MV-4-11 (cell line): Measurements from ENCODE around the gene SFXN2.
"Not testable (repeated sequence)": the region's sequence is repeated elsewhere in the genome, so short reads cannot be mapped to it uniquely, and the experiment has no call there.

Experiments used
- DNase-seq: peaks from one replicate; lab custom pipeline; 2025; lab: John Stamatoyannopoulos, UW

Gene SFXN2, protein sequence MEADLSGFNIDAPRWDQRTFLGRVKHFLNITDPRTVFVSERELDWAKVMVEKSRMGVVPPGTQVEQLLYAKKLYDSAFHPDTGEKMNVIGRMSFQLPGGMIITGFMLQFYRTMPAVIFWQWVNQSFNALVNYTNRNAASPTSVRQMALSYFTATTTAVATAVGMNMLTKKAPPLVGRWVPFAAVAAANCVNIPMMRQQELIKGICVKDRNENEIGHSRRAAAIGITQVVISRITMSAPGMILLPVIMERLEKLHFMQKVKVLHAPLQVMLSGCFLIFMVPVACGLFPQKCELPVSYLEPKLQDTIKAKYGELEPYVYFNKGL

DNA sequence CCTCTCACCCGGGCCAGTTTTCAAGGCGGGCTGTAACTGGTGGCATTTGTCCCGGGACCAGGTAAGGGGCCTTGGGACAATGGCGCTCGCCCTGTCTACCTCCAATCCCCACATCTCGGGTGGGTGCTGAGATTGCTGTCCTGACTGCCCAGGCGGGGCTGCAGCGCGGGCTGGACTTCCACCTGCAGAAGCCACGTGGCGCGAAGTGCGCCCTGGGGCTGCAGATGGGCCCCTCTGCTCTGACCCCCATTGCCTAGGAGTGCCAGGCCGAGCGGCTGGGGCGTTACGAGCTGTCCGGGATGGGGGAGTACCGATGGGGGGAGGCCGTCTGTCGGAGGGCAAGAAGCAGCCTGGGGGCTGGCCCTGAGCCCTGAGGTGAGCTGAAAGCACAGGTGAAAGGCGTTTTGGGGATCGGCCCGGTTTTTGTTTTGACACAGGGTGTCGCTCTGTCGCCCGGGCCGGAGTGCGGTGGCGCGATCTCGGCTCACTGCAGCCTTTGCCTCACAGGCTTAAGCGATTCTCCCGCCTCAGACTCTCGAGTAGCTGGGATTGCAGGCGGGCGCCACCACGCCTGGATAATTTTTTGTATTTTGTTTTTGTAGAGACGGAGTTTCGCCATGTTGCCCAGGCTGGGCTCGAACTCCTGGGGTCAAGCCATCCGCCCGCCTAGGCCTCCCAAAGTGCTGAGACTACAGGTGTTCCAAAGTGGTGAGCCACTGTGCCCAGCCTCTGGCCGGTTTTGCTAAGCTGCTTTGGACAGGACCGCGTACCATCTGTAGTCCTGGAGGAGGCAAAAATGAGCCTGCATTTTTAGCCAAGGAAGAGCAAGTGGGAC lies at the start of gene SFXN2:
TSS of gene SFXN2 (plus strand) at position 16 of the 835 bp plus-strand sequence. CDS start 12,001 bp downstream, outside the sequence.
- peak; percentile 10 for DNase-seq

DNA sequence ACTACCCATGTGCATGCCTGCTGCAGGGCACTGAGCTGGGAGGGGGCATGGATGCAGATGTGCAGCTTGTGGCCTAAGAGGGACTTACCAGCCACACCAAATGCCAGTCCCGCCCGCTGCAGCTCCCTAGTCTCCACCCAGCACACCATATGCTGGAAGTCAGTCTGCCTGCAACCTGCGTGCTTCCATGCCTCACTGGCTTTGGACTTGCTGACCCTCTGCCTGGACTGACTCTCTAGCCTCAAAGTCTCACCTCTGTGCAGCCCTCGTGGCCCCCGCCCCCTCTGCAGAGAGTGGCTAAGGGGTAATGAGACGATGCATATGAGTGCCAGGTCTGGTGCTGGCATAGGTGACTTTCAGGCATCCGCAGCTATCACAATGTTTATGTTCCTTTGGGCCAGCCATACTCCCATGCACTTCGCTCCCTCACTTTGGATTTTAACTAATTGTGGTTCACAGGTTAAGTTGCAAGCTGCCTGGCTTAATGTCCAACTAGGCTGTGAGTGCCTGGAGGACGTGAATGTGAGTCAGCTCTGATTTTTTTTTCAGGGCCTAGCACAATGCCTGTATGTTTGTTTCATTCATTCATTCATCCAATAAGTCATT lies 48.4 kb upstream of the SFXN2 start:
- no peak for DNase-seq

DNA sequence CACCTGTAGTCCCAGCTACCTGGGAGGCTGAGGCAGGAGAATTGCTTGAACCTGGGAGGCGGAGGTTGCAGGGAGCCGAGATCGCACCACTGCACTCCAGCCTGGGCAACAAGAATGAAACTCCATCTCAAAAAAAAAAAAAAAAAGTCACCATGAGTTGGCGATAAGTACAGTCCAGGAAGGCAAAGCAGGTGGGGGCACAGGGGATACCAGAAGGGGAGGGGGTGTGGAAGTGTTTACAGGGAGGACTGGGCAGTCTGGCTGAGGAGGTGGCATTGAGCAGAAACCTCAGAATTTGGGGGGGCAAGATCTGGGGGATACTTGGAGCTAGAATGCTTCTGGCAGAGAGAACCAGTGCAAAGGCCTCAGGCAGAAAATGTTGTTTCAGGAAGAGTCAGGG lies 47.0 kb upstream of the SFXN2 start:
- not testable (repeated sequence) for DNase-seq

DNA sequence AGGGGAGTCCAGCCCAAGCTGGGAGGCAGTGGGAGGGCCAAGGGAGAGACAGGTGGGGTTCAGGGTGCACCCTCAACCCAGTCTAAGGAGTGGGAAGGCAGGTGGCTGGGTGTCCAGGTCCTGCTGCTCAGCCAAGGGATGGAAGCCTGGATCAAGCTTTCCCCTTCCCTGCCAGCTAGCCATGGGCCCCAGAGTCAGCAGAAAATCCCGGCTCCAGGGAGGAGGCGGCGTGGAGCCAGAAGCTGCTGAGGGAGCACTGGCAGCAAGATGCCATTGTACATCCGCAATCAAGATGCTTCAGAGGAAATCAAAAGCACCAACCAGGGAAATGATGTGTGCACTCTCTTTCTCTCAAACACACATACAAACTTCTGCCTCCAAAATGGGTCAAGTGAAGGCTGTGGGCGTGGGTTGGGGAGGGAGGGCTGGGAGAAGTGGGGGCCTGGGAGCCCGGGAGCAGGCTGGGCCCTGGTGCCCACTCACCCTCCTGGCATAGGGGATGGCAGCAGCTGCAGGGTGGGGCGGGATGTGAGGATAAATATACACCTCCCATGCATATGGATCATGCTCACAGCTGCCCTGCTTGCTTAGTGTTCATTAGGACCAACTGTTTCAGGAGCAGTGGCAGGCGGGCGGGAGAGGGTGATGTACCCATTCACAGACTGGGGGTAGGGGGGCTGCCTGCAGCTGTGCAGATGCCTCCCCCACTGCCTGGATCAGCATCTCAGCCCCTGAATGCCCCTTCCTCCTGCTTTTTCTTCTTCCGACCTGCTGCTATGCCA lies 45.9 kb upstream of the SFXN2 start:
- no peak for DNase-seq

DNA sequence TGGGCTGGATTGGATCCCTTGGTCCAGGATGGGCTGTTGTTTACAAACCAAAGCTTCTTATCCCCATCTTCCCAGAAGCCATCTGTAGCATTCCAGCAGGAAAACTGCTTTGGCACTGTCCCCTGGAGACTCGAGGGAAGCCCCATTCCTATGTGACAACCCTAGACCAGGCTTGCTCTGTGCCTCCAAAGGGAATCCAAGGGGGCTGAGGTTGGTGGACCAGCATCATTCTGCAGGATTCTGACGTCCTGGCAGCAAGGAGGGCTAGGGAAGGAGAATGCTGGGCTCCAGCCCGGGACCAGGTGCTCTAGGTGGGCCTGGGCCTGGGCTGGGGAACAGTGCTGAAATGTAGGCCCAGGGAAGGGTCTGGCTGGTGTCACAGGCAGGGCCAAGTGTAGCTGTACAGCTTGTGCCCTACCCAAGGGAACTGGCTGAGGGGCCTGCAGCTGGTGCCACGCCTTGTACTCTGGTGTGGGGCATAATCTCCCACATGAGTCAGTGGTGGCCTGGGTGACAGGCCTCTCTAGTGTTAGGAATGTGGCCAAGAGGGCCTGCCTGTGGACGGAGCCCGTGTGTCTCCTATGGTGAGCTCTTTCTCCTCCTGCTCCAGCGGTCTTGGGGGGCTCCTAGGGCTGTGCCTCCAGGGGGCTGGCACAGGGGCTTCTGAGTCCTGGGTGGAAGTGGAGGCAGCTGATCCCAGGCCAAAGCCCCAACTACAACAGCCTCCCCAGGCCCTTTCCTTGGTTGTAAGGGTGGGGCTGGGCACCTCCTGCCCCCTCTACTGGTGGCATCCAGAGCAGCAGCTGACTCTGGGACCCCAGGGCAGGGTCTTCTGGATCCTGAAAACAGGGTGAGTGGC lies 45.0 kb upstream of the SFXN2 start:
- peak; percentile 20 for DNase-seq

DNA sequence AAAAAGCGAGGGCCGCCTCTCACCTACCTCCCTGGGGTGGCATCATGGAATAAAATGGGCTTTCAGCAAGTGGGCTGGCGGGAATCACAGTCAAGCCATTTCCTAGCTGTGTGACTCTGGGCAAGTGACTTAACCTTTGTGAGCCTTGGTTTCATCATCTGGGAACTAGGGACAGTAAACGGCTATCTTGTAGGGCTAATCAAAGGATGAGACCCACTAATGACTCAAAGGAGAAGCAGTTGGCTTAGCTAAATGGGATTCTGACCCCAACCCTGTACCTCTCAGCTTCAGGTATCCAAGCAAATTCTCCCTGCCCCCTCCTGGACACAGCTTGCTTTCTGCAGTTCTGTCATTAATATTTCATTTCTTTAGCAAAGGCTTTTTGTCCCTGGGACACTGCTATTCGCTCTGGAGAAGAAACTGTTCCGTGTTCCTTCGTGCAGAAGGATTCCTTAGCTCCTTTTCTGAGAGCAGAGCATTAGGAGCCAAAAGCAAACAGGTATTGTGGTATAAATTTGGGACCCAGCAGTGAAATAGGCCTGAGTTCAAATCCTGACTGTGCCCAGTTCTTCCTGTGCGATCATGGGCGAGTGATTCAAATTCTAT lies 44.3 kb upstream of the SFXN2 start:
- DNase-seq: no peak

DNA sequence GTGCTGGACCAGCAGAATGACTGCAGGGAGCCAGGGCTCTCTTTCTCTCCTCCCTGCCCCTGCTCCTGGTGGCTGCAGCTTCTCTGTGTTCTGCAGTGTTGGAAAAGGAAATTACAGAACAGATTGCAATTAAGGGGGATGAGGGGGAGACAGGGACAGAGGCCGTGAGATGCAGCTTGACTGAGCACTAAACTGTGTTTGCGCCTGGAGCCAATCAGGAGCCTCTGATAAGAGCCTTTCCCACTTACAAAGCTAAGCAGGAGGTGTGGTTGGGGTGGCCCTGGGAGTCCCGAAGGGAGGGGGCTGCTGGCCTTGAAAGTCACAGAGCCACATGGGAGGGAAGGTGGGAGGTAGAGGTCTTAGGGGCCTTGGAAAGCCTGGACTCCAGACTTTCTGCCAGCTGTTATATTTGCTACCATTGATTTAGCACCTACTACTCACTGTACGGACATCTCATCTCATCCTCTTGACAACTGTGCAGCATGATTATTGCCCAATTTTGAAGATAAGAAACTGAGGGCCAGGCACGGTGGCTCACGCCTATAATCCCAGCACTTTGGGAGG lies 43.5 kb upstream of the SFXN2 start:
- DNase-seq: no peak

DNA sequence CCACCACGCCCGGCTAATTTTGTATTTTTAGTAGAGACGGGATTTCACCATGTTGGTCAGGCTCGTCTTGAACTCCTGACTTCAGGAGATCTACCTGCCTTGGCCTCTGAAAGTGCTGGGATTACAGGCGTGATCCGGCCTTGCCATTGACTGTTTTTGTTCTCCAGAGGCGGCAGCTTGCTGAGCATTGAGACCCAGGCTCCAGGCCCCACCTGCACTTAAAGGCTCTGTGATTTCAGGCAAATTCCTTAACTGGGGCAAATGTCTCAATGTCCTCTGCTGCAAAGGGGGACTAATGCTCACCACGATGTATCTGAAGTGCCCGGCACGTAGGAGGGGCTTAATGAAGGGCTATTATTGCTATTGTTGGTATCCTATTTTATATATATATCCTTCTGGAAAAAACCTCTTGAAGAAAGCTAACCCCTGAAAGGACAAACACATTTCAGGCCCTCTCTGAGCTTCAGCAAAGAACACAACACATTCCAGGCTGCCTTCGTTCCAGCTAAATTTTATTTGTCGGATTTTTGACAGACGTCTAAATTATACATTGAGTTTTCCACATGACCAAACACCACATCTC lies 41.1 kb upstream of the SFXN2 start:
- no peak for DNase-seq

DNA sequence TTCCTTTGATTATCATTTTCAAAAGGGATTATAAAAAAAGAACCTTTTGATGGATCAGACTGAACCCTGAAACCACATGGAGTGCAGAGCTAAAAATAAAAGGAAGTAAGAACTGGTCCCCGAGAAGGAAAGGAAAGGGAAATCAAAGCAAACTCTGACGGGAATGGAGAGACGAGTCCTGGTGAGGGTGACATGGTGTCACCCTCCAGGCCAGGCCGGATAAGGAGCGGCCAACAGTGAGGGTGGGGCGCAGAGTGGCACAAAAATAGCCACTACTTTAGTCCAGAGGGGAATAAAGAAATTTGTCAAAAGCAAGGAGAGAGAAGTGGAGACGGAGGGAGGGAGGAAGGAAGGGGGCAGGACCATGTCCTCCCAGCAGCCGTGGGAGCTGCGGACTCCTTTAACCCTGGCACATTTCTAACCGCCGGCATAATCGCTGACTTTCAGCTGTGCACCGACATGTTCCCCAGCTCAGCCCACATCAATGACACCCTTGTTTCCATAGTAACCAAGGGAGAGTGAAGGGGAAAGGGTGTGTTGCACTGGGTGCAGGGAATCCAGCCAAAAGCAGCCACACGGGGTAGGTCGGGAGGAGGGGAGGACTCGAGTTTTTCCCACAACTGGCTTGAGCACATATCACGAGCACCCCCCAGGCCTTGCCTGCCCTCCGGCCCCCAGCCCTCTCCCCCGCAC lies 40.5 kb upstream of the SFXN2 start:
- DNase-seq: peak; percentile 74

DNA sequence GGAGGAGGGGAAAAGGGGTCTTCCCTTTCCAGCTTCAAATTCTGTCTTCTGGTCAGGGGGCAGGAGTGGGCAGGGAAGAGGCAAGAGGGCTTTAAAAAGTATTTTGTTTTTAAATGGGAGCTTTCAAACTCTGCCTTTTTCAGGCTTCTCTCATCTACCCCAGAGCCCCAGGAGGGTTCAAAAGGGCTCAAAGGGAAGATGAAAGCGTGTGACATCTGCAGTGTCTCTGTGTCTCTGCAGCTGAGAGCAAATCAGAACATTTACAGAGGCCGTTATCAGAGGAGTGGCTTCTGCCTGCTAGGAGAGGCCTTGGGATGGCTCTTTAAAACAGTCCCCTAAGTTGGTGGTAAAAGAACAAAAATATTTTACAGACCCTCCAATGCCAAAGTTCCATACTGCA lies 39.9 kb upstream of the SFXN2 start:
- DNase-seq: no peak

DNA sequence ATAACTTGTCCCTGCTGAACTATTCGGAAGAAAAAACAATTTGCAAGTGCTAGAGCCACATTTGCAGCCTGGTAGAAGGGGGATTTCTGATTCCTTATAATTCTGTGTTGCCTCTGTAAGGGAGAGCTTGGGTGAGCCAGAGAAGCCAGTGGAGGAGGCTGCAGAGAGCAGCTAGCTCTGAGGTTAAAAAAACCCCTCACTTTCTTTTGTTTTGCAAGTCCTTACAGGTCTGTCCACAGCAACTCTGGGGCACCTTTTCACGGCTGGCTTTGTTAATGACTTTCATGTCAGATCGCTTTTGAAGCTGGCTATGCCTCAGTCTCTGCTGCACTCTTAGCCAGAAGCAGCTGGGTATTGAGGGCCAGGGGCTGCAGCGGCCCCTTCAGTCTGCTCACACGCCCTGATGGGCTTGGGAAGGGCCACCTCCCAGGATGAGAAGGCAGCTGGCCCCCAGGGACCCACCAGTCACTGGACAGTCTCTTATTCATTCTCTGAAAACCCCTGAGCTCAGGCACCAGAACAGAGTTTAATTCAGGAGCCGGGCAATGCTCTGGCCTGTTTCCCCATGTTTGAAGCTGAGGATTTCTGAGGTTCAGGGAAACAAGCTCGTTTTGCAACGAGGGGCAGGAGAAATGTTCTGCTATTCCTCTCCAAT lies 39.3 kb upstream of the SFXN2 start:
- DNase-seq: no peak

DNA sequence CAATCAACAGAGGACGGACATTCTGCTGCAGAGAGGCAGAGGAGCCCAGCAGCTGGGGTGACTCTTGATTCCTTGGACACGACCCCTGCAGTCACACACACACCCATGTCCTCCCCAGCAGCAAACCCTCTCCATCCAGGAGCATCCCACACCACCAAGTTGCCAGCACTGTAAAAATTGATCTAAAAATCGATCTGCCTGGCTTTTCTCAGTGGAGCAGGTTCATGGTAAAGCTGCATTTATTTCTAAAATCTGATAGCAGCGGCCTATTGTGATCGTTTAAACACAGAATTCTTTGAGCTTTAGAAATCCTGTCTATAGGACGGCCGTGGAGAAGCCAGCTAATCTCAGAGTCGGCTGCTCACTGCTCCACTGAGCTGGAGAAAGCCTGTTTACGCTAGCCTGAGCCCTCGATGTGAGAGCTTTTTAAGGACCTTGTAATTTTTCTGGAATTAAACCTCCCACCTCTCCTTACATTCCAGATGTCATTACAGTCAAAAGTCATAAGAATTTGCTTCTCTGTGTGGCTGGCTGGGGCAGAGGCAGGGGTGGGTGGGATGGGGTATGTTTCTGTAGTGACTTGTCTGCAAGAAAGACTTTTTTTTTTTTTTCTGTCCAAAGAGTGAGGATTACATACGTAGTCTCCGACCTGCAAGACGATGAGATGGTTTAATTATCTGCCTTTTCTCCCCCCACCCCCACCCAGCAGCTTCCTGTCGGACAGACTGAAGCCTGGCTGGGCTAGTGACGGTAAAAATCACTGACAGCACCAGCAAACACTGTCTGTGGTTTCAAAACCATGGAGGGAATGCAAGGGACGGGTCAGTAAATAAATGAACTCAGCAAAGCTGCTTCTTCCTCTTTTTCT lies 38.5 kb upstream of the SFXN2 start:
- DNase-seq: peak; percentile 86

DNA sequence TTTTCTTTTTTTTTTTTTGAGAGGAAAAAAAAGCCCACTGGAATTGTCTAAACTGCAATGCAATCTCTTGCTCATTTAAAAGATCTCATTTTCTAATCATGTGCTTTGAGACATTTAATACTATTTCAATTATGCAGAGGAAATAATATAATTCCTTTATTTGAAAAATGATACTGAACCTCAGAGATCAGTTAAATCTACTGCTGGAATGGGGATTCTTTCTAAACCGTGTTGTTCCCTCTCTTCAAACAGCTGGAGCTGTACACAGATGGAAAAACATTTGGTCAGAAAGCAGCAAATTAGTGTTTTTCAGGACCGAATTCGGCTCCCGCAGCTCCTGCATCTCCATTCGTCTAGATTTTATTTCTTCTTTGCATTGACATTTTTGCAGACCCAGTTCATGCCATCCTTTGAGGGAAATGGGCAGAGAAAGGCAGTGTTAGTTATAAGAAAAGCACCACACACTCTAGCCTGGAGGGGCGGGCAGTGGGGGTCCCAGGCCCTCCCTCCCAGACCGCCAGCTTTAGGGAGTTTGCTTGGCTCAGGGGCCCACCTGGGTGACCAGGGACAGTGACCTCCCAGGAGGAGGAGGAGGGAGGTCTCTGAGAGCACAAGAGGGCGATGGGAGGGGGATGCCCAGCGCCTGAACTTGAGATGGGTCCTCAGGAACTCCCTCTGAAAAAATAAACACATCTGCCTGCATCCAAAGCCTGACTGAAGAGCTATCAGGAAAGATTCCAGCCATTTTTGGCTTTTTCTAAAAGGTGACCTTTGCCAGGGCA lies 37.7 kb upstream of the SFXN2 start:
- DNase-seq: no peak

DNA sequence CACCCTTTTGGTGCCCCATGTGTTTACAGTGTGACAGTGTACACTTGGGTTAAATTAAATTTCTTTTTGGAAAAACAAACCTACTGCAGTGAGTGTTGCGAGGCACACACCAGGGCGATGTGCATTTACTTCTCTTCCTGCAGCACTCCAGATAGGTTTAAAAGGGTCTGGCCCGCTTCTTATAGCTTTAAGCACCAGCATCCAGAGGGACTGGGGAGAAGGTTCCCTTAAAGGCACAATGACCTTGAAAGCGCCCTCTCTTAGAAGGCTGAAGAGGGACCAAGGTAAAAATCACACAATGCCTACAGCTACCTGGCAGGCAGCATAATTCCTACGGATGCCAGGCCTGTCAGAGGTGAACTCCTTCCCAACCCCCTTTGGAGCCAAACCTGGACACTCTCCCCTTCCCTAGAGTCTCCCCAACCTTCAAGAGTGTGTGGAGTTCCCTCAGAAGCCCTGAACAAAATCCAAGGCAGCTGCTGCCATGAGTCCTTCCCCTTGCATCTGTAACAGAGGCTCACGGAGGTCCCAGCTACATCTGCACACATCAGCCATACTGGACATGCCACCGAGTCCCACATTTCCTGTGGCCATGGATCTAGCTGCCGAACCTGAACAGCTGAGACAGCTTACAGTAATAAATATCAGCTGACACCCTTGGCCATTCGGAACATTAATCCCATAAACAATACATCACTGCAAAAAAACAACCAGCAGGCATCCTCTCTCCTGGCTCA lies 36.9 kb upstream of the SFXN2 start:
- DNase-seq: no peak

DNA sequence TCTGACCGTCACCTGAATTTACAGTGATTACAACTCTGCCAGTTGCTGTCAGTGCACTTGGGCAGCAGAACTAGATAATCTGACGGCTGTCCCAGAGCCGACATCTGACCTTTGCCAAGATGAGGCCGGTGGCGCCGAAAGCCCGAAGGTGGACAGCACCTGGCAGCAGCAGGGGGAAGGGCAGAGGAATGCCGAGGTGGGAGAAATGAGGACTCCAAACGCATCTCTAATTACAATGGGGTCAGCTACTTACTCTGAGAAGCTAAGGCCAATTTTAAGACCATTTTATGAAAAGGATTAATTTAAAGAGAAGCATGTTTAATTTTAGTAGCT lies 36.4 kb upstream of the SFXN2 start:
- DNase-seq: no peak

DNA sequence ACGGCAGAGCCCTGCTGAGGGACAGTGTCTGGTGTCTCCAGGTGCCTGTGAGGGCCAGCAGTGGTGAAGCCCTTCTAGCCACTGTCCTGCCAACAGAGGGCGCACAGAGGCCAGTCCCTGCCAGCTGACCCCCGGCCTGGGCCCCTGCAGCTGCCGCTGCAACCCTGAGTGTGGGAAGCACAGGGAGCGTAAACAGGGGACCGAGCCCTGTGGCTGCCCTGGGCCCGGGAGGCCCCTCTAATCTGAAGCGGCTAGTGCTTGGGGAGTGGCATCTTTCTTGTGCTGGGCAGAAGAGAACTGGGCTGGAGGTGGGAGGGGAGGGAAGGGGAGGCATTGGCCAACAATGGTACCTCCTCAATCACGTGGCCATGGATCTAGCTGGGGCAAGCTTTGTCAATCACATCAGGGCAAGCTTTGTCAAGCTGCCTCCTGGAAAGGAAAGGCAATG lies 35.6 kb upstream of the SFXN2 start:
- DNase-seq: peak; percentile 49
